Ovary (tissue), 9 donors: ENCODE measurements around the gene MAN2A1. TPM values are rescaled to one million over a fixed set of nuclear protein-coding genes. Genes with fewer than 3 reads are reported as not detected.

Source experiments
- DNase-seq, 5 donors: peaks; one replicate each; pipeline ENCODE4 v3.0.0-alpha.2; 2019 to 2020
- H3K27ac ChIP-seq, 2 donors: fragments of 200-600 bp; one replicate each; pipeline versions ENCODE4 v1.5.1 to v1.8.0; 2019 to 2022
- H3K27me3 ChIP-seq: fragments of 200-600 bp; one replicate; pipeline ENCODE4 v1.8.0; 2022
- H3K36me3 ChIP-seq: fragments of 200-600 bp; sonication (generic); one replicate; pipeline ENCODE4 v1.5.1; 2019
- H3K4me1 ChIP-seq: one replicate; pipeline ENCODE4 v1.8.1; 2013; ENCODE audit warnings: mild to moderate bottlenecking, moderate library complexity; ENCODE audit not compliant: insufficient read depth
- H3K4me3 ChIP-seq: fragments of 200-600 bp; sonication (generic); one replicate; pipeline ENCODE4 v1.5.1; 2017
- H3K9me3 ChIP-seq, 2 donors: fragments of 200-600 bp in 1 of 2; sonication (generic) in 1 of 2; one replicate each; pipeline versions ENCODE4 v1.5.1 to v1.8.1; 2013 to 2019; ENCODE audit warnings: mild to moderate bottlenecking in 1 of 2, moderate library complexity in 1 of 2
- CTCF ChIP-seq, 3 donors: fragments of 450-650 bp in 2 of 3; fragments of 200-600 bp in 1 of 3; IDR thresholded peaks; one replicate each; pipeline versions ENCODE4 v1.5.1 to v1.8.0; 2016 to 2022; ENCODE audit warnings: antibody characterized with exemption in 3 of 3, mild to moderate bottlenecking in 1 of 3
- EP300 ChIP-seq: sonication (generic); formaldehyde crosslinking; IDR thresholded peaks from one replicate; pipeline ENCODE4 v1.6.1; 2017; ENCODE audit warnings: antibody characterized with exemption
- POLR2A ChIP-seq: fragments of 450-650 bp; IDR thresholded peaks from one replicate; pipeline ENCODE4 v1.6.1; 2017; ENCODE audit warnings: antibody characterized with exemption, mild to moderate bottlenecking, moderate library complexity
- WGBS, 3 donors: extraction: QIAGEN DNeasy Blood & Tissue Kit in 1 of 3; methylation state at CpG; one replicate each; pipeline versions ENCODE4 v1.1.5 to v1.1.7; 2013 to 2017; 5-methylcytosine and 5-hydroxymethylcytosine counted together
- intact Hi-C, 4 donors: fragments of 100-400 bp; cut with DNase I; formaldehyde crosslinking; loops; one replicate each; pipeline versions ENCODE4 v1.11.0 to v1.15.1; 2022 to 2023
- polyA plus RNA-seq, 2 donors: library from polyadenylated mRNA; stranded (reverse); fragments of 200-250 nt in 1 of 2; fragments of 350-450 nt in 1 of 2; fragmentation: Illumina TruSeq in 1 of 2; extraction: RNeasy Lipid Tissue Mini Kit (QIAGEN cat#74804) in 1 of 2; gene quantifications; one replicate each; pipeline ENCODE4 v1.2.3, GENCODE V29; 2013 to 2014
- total RNA-seq, 7 donors: library from RNA; depleted of rRNA in 2 of 7; stranded (reverse); fragments of >200 nt in 2 of 7; fragmentation: NEBNext Ultra II Directional in 3 of 7; extraction: Animal tissue kit (Norgen Biotek cat#: 25700) in 3 of 7; gene quantifications; one replicate each; pipeline versions ENCODE4 v1.1.0 to v1.2.4, GENCODE V29; 2016 to 2023
- donor health status: DM: no; HTN: no; CAD: no; lungs with moderate emphysema.
- donor health status: DM: no; HTN: no; CAD: no.
- donor health status: Bipolar disorder and iron deficiency.
- donor health status: DM: yes; HTN: yes; CAD: no.
- donor health status: DM: no; HTN: no; CAD: no.
- donor health status: DM: yes; HTN: yes; CAD: no.

Gene MAN2A1
- total and polyA plus RNA-seq, 9 donors: 10.7 to 56.5 (median 31.1) TPM

GRCh38 chr5:109718216-109718615 lies 28.5 kb downstream of the MAN2A1 start:
- Histone ChIP-seq H3K4me3 (no peak overlapping the region), H3K27me3 (no peaks in the 10 kb centered on the region), H3K4me1 (peaks cover 2% of the 10 kb centered on the region), H3K36me3 (no peaks in the 10 kb centered on the region), H3K27ac (no peak overlapping the region), H3K9me3 (no peaks in the 10 kb centered on the region)
- 85 to 87% (median 86%) methylated on average over 3 of the region's 3 CpGs for WGBS, 3 donors
- TF ChIP-seq POLR2A (no peak), CTCF (IDR thresholded peaks at IDR 0.05) (no peak), EP300 (no peak)
- intact Hi-C loops: no loop called here
- DNase-seq: no peak

- 87 to 95% (median 92%) methylated on average over 4 of the region's 4 CpGs for WGBS, 3 donors
- no peaks in the 10 kb centered on the region for H3K36me3 ChIP-seq
- no peaks in the 10 kb centered on the region for H3K4me1 ChIP-seq
- H3K9me3 ChIP-seq: no peaks in the 10 kb centered on the region
- H3K27me3 ChIP-seq: no peaks in the 10 kb centered on the region
- no peak for DNase-seq
- H3K4me3 ChIP-seq: no peak overlapping the region
- no peak for TF ChIP-seq POLR2A
- TF ChIP-seq CTCF (IDR thresholded peaks at IDR 0.05): no peak
- TF ChIP-seq EP300: no peak
- intact Hi-C loops: no loop called here
- H3K27ac ChIP-seq: no peak overlapping the region
Observed at GRCh38 chr5:109718632-109719031, 28.9 kb downstream of the MAN2A1 start.

DNA sequence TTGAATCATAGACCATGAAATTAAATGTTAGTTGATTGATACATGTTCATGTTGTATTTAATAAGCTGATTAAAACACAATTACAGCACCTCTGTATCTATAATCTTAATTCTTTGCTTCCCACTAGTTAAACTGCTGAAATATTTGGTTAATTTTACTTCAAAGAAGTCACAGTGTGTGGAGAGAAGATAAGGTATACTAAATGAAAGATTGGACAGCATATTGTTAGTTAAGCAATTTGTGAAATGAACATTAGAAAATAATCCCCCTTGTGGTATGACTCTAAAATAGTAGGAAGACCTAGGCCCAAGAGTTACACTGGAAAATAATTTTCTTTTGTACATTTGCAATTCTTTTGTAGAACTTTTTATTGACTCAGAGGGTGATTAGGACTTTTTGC lies 30.3 kb downstream of the MAN2A1 start:
- H3K36me3 ChIP-seq: no peaks in the 10 kb centered on the region
- H3K27ac ChIP-seq: no peak overlapping the region
- H3K4me3 ChIP-seq: no peak overlapping the region
- TF ChIP-seq EP300 (no peak), POLR2A (no peak), CTCF (IDR thresholded peaks at IDR 0.05) (no peak)
- H3K4me1 ChIP-seq: no peaks in the 10 kb centered on the region
- DNase-seq: no peak
- no peaks in the 10 kb centered on the region for H3K27me3 ChIP-seq
- intact Hi-C loops: no loop called here
- no peaks in the 10 kb centered on the region for H3K9me3 ChIP-seq

DNA sequence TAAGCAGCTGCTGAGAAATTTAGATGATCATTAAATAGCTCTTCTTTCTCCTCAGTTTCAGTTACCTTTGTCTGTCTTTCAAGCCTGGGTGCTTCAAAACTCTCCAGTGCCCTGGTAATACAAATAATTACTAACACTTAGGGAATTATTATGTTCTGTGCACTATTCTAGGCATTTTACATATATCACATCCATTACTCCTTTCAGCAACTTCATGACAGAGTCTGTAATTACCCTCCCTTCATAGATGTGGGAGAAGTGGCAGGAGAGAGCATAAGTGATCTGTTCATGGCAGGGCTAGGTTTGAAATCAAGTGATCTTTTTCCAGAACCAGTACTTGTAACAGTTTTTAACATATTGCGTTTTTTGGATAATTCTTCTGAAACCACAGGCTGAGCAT lies 32.0 kb downstream of the MAN2A1 start:
- 92 to 100% (median 96%) methylated on average over 1 of the region's 1 CpG for WGBS, 3 donors
- no peak for TF ChIP-seq EP300
- no peak for TF ChIP-seq CTCF (IDR thresholded peaks at IDR 0.05)
- TF ChIP-seq POLR2A: no peak
- H3K4me3 ChIP-seq: no peak overlapping the region
- no peaks in the 10 kb centered on the region for H3K36me3 ChIP-seq
- H3K27ac ChIP-seq: no peak overlapping the region
- H3K9me3 ChIP-seq: no peaks in the 10 kb centered on the region
- H3K4me1 ChIP-seq: no peaks in the 10 kb centered on the region
- intact Hi-C loops: no loop called here
- no peak for DNase-seq
- no peaks in the 10 kb centered on the region for H3K27me3 ChIP-seq

- no peak for DNase-seq
- intact Hi-C loops: no loop called here
- Histone ChIP-seq H3K36me3 (no peaks in the 10 kb centered on the region), H3K4me1 (no peaks in the 10 kb centered on the region), H3K9me3 (no peaks in the 10 kb centered on the region), H3K27ac (no peak overlapping the region), H3K4me3 (no peak overlapping the region), H3K27me3 (no peaks in the 10 kb centered on the region)
- TF ChIP-seq CTCF (IDR thresholded peaks at IDR 0.05): no peak
Observed at GRCh38 chr5:109723606-109724005, 33.9 kb downstream of the MAN2A1 start.
